Testis (tissue), 2 donors: ENCODE measurements around the gene TPST1.

Experiments used
- CTCF ChIP-seq, 3 experiments: fragments of 450-650 bp in 2 of 3; fragments of 200-600 bp in 1 of 3; sonication (generic) in 1 of 3; IDR thresholded peaks; one replicate each; pipeline ENCODE4 v1.5.1; 2016 to 2019; ENCODE audit warnings: antibody characterized with exemption in 3 of 3, mild to moderate bottlenecking in 2 of 3, moderate library complexity in 1 of 3
- POLR2A ChIP-seq: fragments of 450-650 bp; IDR thresholded peaks from one replicate; pipeline ENCODE4 v1.6.1; 2017; ENCODE audit warnings: antibody characterized with exemption, mild to moderate bottlenecking, moderate library complexity

GRCh38 chr7:66296001-66296521 is 90.9 kb downstream of the TPST1 start:
- TF ChIP-seq POLR2A (no peak), CTCF (IDR thresholded peaks at IDR 0.05) (no peak)
